Type B pancreatic cell (in vitro differentiated cells): Measurements from ENCODE around the gene NOS2. TPM values are rescaled to one million over a fixed set of nuclear protein-coding genes. Genes with fewer than 3 reads are reported as not detected.
"Not testable (repeated sequence)": the region's sequence is repeated elsewhere in the genome, so short reads cannot be mapped to it uniquely, and the experiment has no call there.

Experiments
- DNase-seq: peaks from one replicate; pipeline ENCODE4 v3.0.0; 2021; ENCODE audit warnings: mixed read lengths; ENCODE audit not compliant: unreplicated experiment; ENCODE audit errors: extremely low spot score
- H3K27ac Mint-ChIP-seq: 2 replicates; pipeline ENCODE4 v1.8.0; 2021; ENCODE audit warnings: mild to moderate bottlenecking, mixed read lengths
- H3K27me3 Mint-ChIP-seq: 2 replicates; pipeline ENCODE4 v1.8.0; 2021; ENCODE audit warnings: mixed read lengths
- H3K36me3 Mint-ChIP-seq: 2 replicates; pipeline ENCODE4 v1.8.0; 2021; ENCODE audit warnings: mixed read lengths
- H3K4me1 Mint-ChIP-seq: one replicate; pipeline ENCODE4 v1.8.0; 2021; ENCODE audit warnings: mixed read lengths; ENCODE audit not compliant: unreplicated experiment
- H3K4me3 Mint-ChIP-seq: 2 replicates; pipeline ENCODE4 v1.8.0; 2021; ENCODE audit warnings: mild to moderate bottlenecking, mixed read lengths
- H3K9me3 Mint-ChIP-seq: 2 replicates; pipeline ENCODE4 v1.8.0; 2021; ENCODE audit warnings: mixed read lengths
- total RNA-seq: library from RNA; stranded (reverse); gene quantifications from 2 replicates; pipeline ENCODE4 v1.2.1, GENCODE V29; 2021; ENCODE audit warnings: low replicate concordance
- TF ChIP-seq, protein P1 (sequence below): fragments of 200-600 bp; sonication (generic); conservative IDR thresholded peaks from 2 replicates; pipeline ENCODE4 v1.5.0; 2021; ENCODE audit warnings: antibody characterized with exemption, mild to moderate bottlenecking

The NOS2 gene
- total RNA-seq, 1 donor from 2014 or later, result 1.1 TPM

GRCh38 chr17:27834571-27834970 lies 34.2 kb upstream of the NOS2 start:
- Mint-ChIP-seq H3K4me3 (no peak overlapping the region), H3K27ac (no peak overlapping the region), H3K36me3 (no peaks in the 10 kb centered on the region), H3K27me3 (peaks cover 4% of the 10 kb centered on the region), H3K9me3 (no peaks in the 10 kb centered on the region), H3K4me1 (no peaks in the 10 kb centered on the region)
- TF ChIP-seq, protein P1, sequence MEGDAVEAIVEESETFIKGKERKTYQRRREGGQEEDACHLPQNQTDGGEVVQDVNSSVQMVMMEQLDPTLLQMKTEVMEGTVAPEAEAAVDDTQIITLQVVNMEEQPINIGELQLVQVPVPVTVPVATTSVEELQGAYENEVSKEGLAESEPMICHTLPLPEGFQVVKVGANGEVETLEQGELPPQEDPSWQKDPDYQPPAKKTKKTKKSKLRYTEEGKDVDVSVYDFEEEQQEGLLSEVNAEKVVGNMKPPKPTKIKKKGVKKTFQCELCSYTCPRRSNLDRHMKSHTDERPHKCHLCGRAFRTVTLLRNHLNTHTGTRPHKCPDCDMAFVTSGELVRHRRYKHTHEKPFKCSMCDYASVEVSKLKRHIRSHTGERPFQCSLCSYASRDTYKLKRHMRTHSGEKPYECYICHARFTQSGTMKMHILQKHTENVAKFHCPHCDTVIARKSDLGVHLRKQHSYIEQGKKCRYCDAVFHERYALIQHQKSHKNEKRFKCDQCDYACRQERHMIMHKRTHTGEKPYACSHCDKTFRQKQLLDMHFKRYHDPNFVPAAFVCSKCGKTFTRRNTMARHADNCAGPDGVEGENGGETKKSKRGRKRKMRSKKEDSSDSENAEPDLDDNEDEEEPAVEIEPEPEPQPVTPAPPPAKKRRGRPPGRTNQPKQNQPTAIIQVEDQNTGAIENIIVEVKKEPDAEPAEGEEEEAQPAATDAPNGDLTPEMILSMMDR, result no peak
- no peak for DNase-seq

DNA sequence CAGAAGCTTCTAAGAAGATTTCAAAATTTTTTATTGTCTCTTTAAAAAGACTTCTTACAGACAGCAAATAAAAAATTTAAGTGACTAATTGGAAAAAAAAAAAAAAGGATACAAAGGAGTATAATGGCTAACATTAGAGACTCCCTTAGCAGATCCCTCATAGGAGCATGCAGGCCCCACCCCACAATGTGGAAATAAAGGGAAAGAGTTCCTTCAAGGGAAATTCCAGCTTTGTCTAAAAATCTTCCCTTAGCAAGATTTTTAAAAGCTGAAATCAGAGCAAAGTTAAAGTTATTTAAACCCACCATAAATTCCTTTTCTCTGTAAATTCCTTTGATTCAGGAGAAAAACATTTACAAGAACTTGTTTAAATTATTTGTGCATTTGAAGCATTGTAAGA lies 32.5 kb upstream of the NOS2 start:
- H3K4me3 Mint-ChIP-seq, result no peak overlapping the region
- H3K36me3 Mint-ChIP-seq, result no peaks in the 10 kb centered on the region
- no peaks in the 10 kb centered on the region for H3K9me3 Mint-ChIP-seq
- H3K4me1 Mint-ChIP-seq, result no peaks in the 10 kb centered on the region
- TF ChIP-seq, protein P1, result no peak
- no peak for DNase-seq
- H3K27ac Mint-ChIP-seq, result no peak overlapping the region
- peaks cover 10% of the 10 kb centered on the region for H3K27me3 Mint-ChIP-seq

GRCh38 chr17:27829888-27830287 lies 29.6 kb upstream of the NOS2 start:
- H3K27ac Mint-ChIP-seq, H3K9me3 Mint-ChIP-seq, H3K4me3 Mint-ChIP-seq, H3K36me3 Mint-ChIP-seq, H3K4me1 Mint-ChIP-seq, DNase-seq: not testable (repeated sequence)
- H3K27me3 Mint-ChIP-seq, result peaks cover 10% of the 10 kb centered on the region

DNA sequence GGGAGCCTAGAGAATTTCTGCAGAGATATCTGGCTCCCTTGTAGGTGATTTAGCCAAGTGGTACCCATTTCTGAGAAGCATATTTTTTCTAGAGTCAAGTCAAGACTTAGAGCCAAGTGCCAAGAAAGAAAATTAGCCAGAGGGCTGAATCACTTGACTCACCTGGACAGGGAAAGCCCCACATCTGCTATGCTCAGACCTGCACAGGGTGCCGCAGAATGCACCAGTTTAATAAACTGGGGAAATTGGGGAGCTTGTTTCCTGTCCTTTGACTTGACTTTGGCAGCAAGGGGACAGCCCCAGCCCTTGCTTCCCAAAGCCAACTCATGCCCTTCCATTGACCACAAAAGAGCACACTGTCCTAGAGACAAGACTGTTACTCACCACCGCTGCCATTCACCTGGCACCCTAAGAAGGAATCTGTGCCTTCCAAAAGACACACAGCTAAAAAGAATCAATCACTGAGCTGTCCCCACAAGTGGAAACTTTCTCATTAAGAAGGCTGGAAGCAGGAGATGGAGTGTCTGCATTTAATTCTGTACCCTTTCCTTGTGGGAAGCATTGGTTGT lies 28.9 kb upstream of the NOS2 start:
- H3K36me3 Mint-ChIP-seq, DNase-seq, H3K9me3 Mint-ChIP-seq, H3K27ac Mint-ChIP-seq, H3K4me1 Mint-ChIP-seq, H3K4me3 Mint-ChIP-seq: not testable (repeated sequence)
- peaks cover 10% of the 10 kb centered on the region for H3K27me3 Mint-ChIP-seq

GRCh38 chr17:27825459-27825858 lies 25.1 kb upstream of the NOS2 start:
- H3K36me3 Mint-ChIP-seq, result no peaks in the 10 kb centered on the region
- H3K4me3 Mint-ChIP-seq, result no peak overlapping the region
- peaks cover 6% of the 10 kb centered on the region for H3K27me3 Mint-ChIP-seq
- no peaks in the 10 kb centered on the region for H3K4me1 Mint-ChIP-seq
- H3K9me3 Mint-ChIP-seq, result peaks cover 10% of the 10 kb centered on the region
- no peak for DNase-seq
- TF ChIP-seq, protein P1, result no peak
- no peak overlapping the region for H3K27ac Mint-ChIP-seq

- no peak overlapping the region for H3K4me3 Mint-ChIP-seq
- no peaks in the 10 kb centered on the region for H3K4me1 Mint-ChIP-seq
- no peak for DNase-seq
- peaks cover 10% of the 10 kb centered on the region for H3K9me3 Mint-ChIP-seq
- peaks cover 6% of the 10 kb centered on the region for H3K27me3 Mint-ChIP-seq
- H3K36me3 Mint-ChIP-seq, result no peaks in the 10 kb centered on the region
- H3K27ac Mint-ChIP-seq, result no peak overlapping the region
- TF ChIP-seq, protein P1, result no peak
Measured at GRCh38 chr17:27824745-27825144, 24.4 kb upstream of the NOS2 start.
